ENCODE measurements around the gene ORC3. TPM values are rescaled to one million over a fixed set of nuclear protein-coding genes. Genes with fewer than 3 reads are reported as not detected.

ORC3 gene
- total RNA-seq, 4 donors from 2014 or later: 20.7 to 30.3 (median 24.5) TPM

GRCh38 chr6:87698547-87699006 lies 108.6 kb downstream of the ORC3 start:
- TF ChIP-seq CTCF (IDR thresholded peaks at IDR 0.05; ENCODE audit: low read depth): no peak

GRCh38 chr6:87699576-87699975 lies 109.6 kb downstream of the ORC3 start:
- no peak for TF ChIP-seq CTCF (IDR thresholded peaks at IDR 0.05; ENCODE audit: low read depth)

- no peak for TF ChIP-seq CTCF (IDR thresholded peaks at IDR 0.05; ENCODE audit: low read depth)
Observed at GRCh38 chr6:87700397-87701343, 110.7 kb downstream of the ORC3 start.

GRCh38 chr6:87701344-87701675 lies 111.4 kb downstream of the ORC3 start:
- no peak for TF ChIP-seq CTCF (IDR thresholded peaks at IDR 0.05; ENCODE audit: low read depth)

GRCh38 chr6:87701676-87702588 lies 112.0 kb downstream of the ORC3 start, which contains the start of gene AKIRIN2:
Gene AKIRIN2 (minus strand): TSS chr6:87702233. CDS start chr6:87701684, 549 bp downstream.
- no peak for TF ChIP-seq CTCF (IDR thresholded peaks at IDR 0.05; ENCODE audit: low read depth)

- TF ChIP-seq CTCF (IDR thresholded peaks at IDR 0.05; ENCODE audit: low read depth): no peak
Observed at GRCh38 chr6:87702589-87702945, 112.6 kb downstream of the ORC3 start.

Data from subcutaneous adipose tissue (tissue), 4 donors.